H1 (cell line): ENCODE results near the gene SLC22A14. TPM values are rescaled to one million over a fixed set of nuclear protein-coding genes. Genes with fewer than 3 reads are reported as not detected.

Experiments
- CTCF ChIA-PET: fragments of 300-600 bp; sonication (Branson Sonifier 250); formaldehyde crosslinking; loops from one replicate; lab custom pipeline; 2021; ENCODE audit not compliant: partially characterized antibody; lab: Charles Lee
- POLR2A ChIA-PET: fragments of 300-600 bp; sonication (Branson Sonifier 250); formaldehyde crosslinking; loops from one replicate; lab custom pipeline; 2021; ENCODE audit warnings: inconsistent platforms; ENCODE audit not compliant: partially characterized antibody; lab: Charles Lee
- DNase-seq, 2 experiments: peaks; one replicate each; pipeline versions ENCODE4 v3.0.0 to v3.0.0-alpha.2; 2010 to 2022; ENCODE audit warnings: low spot score in 2 of 2, low read depth in 1 of 2, mixed read lengths in 1 of 2
- FAIRE-seq: peaks from 2 replicates; lab custom pipeline; 2011; peaks lifted over from hg19 to GRCh38; lab: Jason Lieb, UNC
- H2AFZ ChIP-seq: 2 replicates; pipeline ENCODE4 v1.8.1; 2012; ENCODE audit warnings: low read length, inconsistent platforms
- H2AK5ac ChIP-seq: 2 replicates; pipeline ENCODE4 v1.6.1; 2013; ENCODE audit warnings: low read depth, low read length
- H2BK120ac ChIP-seq: replicated peaks from 2 replicates; pipeline ENCODE3; 2013; ENCODE audit warnings: low read depth, low read length, inconsistent platforms
- H2BK12ac ChIP-seq: 2 replicates; pipeline ENCODE4 v1.6.1; 2013; ENCODE audit warnings: low read depth, low read length
- H2BK15ac ChIP-seq: 2 replicates; pipeline ENCODE4 v1.6.1; 2013; ENCODE audit warnings: low read length
- H2BK20ac ChIP-seq: 2 replicates; pipeline ENCODE4 v1.6.1; 2013; ENCODE audit warnings: low read length
- H2BK5ac ChIP-seq: 2 replicates; pipeline ENCODE4 v1.6.1; 2013; ENCODE audit warnings: low read depth, low read length
- H3K14ac ChIP-seq: 2 replicates; pipeline ENCODE4 v1.6.1; 2013; ENCODE audit warnings: inconsistent platforms; ENCODE audit not compliant: insufficient read length
- H3K18ac ChIP-seq: 2 replicates; pipeline ENCODE4 v1.6.1; 2013; ENCODE audit warnings: low read length; ENCODE audit errors: extremely low read depth
- H3K23ac ChIP-seq: 2 replicates; pipeline ENCODE4 v1.6.1; 2013; ENCODE audit warnings: inconsistent platforms; ENCODE audit not compliant: insufficient read length
- H3K23me2 ChIP-seq: 2 replicates; pipeline ENCODE4 v1.6.1; 2013; ENCODE audit warnings: low read depth, low read length
- H3K27ac ChIP-seq: 2 replicates; pipeline ENCODE4 v1.6.1; 2011; ENCODE audit warnings: low read depth, low read length, inconsistent platforms
- H3K27me3 ChIP-seq, 4 experiments: replicated peaks in 1 of 4; 1 replicate in 1 of 4; 2 replicates in 3 of 4; pipeline versions ENCODE4 v1.6.1 to v1.8.1; 2011 to 2013; ENCODE audit warnings: low read length in 3 of 4, mild to moderate bottlenecking in 3 of 4, inconsistent platforms in 2 of 4, mixed read lengths in 2 of 4, moderate library complexity in 1 of 4; ENCODE audit not compliant: control insufficient read depth in 3 of 4, insufficient read depth in 3 of 4; ENCODE audit errors: extremely low read depth in 1 of 4
- H3K36me3 ChIP-seq, 4 experiments: 2 replicates each; pipeline versions ENCODE4 v1.6.1 to v1.8.1; 2011 to 2013; ENCODE audit warnings: mild to moderate bottlenecking in 4 of 4, low read length in 3 of 4, moderate library complexity in 2 of 4, control low read depth in 1 of 4, inconsistent platforms in 1 of 4; ENCODE audit not compliant: insufficient read depth in 4 of 4, control insufficient read depth in 2 of 4
- H3K4ac ChIP-seq: replicated peaks from 2 replicates; pipeline ENCODE3; 2013; ENCODE audit warnings: low read length, low read depth, mixed read lengths, inconsistent platforms; ENCODE audit not compliant: insufficient read length
- H3K4me1 ChIP-seq, 4 experiments: replicated peaks in 1 of 4; 1 replicate in 1 of 4; 2 replicates in 3 of 4; pipeline versions ENCODE4 v1.6.1 to v1.8.1; 2011 to 2013; ENCODE audit warnings: low read length in 3 of 4, inconsistent platforms in 2 of 4, mixed read lengths in 1 of 4; ENCODE audit not compliant: insufficient read depth in 4 of 4, control insufficient read depth in 3 of 4
- H3K4me2 ChIP-seq, 2 experiments: 2 replicates each; pipeline versions ENCODE4 v1.6.1 to v1.8.1; 2011 to 2013; ENCODE audit warnings: low read depth in 2 of 2, low read length in 2 of 2, control low read depth in 1 of 2, inconsistent platforms in 1 of 2, mild to moderate bottlenecking in 1 of 2; ENCODE audit not compliant: insufficient read depth in 1 of 2
- H3K4me3 ChIP-seq, 4 experiments: fragments of 200-600, 300-600 bp in 1 of 4; sonication (generic), shearing (Covaris generic), sonication (Bioruptor Twin) in 1 of 4; 2 replicates each; pipeline versions ENCODE4 v1.5.1 to v1.8.1; 2011 to 2016; ENCODE audit warnings: low read length in 4 of 4, low read depth in 3 of 4, control low read depth in 2 of 4, inconsistent platforms in 2 of 4, mild to moderate bottlenecking in 2 of 4, mixed read lengths in 1 of 4, moderate library complexity in 1 of 4; ENCODE audit not compliant: insufficient read depth in 2 of 4; ENCODE audit errors: extremely low read depth in 1 of 4
- H3K56ac ChIP-seq: replicated peaks from 2 replicates; pipeline ENCODE3; 2013; ENCODE audit warnings: low read depth, mild to moderate bottlenecking, mixed read lengths, low read length, inconsistent platforms; ENCODE audit not compliant: insufficient read length
- H3K79me1 ChIP-seq: 2 replicates; pipeline ENCODE4 v1.6.1; 2013; ENCODE audit warnings: low read depth, low read length, control low read depth
- H3K79me2 ChIP-seq, 2 experiments: 2 replicates each; pipeline versions ENCODE4 v1.6.1 to v1.8.1; 2012 to 2013; ENCODE audit warnings: low read length in 2 of 2, mild to moderate bottlenecking in 2 of 2, inconsistent platforms in 1 of 2; ENCODE audit not compliant: insufficient read depth in 2 of 2, control insufficient read depth in 1 of 2
- H3K9ac ChIP-seq, 4 experiments: replicated peaks in 1 of 4; 1 replicate in 1 of 4; 2 replicates in 3 of 4; pipeline versions ENCODE4 v1.6.1 to v1.8.1; 2011 to 2013; ENCODE audit warnings: low read depth in 3 of 4, low read length in 3 of 4, control low read depth in 2 of 4, mild to moderate bottlenecking in 2 of 4, moderate library complexity in 2 of 4, inconsistent platforms in 1 of 4; ENCODE audit errors: extremely low read depth in 1 of 4
- H3K9me3 ChIP-seq, 2 experiments: 2 replicates each; pipeline versions ENCODE4 v1.6.1 to v1.8.1; 2012 to 2013; ENCODE audit warnings: mild to moderate bottlenecking in 2 of 2, moderate library complexity in 2 of 2, control low read depth in 1 of 2, inconsistent platforms in 1 of 2, low read depth in 1 of 2, low read length in 1 of 2, mixed read lengths in 1 of 2; ENCODE audit not compliant: insufficient read depth in 2 of 2
- H4K20me1 ChIP-seq, 2 experiments: replicated peaks in 1 of 2; 2 replicates each; pipeline versions ENCODE3 to v1.8.1; 2011 to 2013; ENCODE audit warnings: inconsistent platforms in 2 of 2, low read length in 2 of 2, mild to moderate bottlenecking in 1 of 2; ENCODE audit not compliant: insufficient read depth in 2 of 2, control insufficient read depth in 1 of 2
- H4K5ac ChIP-seq: 2 replicates; pipeline ENCODE4 v1.6.1; 2013; ENCODE audit warnings: low read length, low read depth, mixed read lengths, inconsistent platforms; ENCODE audit not compliant: insufficient read length
- H4K8ac ChIP-seq: 2 replicates; pipeline ENCODE4 v1.8.0; 2013; ENCODE audit warnings: mild to moderate bottlenecking, moderate library complexity, low read length, inconsistent platforms; ENCODE audit not compliant: insufficient read depth; ENCODE audit errors: extremely low read depth
- H4K91ac ChIP-seq: replicated peaks from 2 replicates; pipeline ENCODE3; 2013; ENCODE audit warnings: low read length, mixed read lengths, inconsistent platforms; ENCODE audit not compliant: insufficient read length
- CBX8 ChIP-seq: fragments of 300-800, 300-1000 bp; sonication (generic); IDR thresholded peaks from 2 replicates; pipeline ENCODE4 v1.7.1; 2016; ENCODE audit warnings: low read depth, low read length, borderline replicate concordance
- EZH2 ChIP-seq: fragments of 200-600 bp; sonication (generic); IDR thresholded peaks from 2 replicates; pipeline ENCODE4 v1.7.1; 2012; ENCODE audit warnings: low read depth, mild to moderate bottlenecking, moderate library complexity, low read length, inconsistent platforms; ENCODE audit not compliant: severe bottlenecking
- GTF2F1 ChIP-seq: IDR thresholded peaks from 2 replicates; pipeline ENCODE4 v1.6.1; 2012; ENCODE audit warnings: low read depth, low read length, improper control_type of control experiment, borderline replicate concordance
- KDM5A ChIP-seq: fragments of 200-600 bp; IDR thresholded peaks from 2 replicates; pipeline ENCODE4 v1.7.1; 2012; ENCODE audit warnings: mild to moderate bottlenecking, low read length, inconsistent platforms, mixed read lengths
- NRF1 ChIP-seq: IDR thresholded peaks from 2 replicates; pipeline ENCODE4 v1.6.1; 2011; ENCODE audit warnings: mild to moderate bottlenecking, low read depth, low read length, improper control_type of control experiment
- PHF8 ChIP-seq: fragments of 200-600 bp; sonication (generic); conservative IDR thresholded peaks from 2 replicates; pipeline ENCODE4 v1.7.1; 2012; ENCODE audit warnings: low read depth, mild to moderate bottlenecking, inconsistent platforms, low read length, moderate library complexity
- SP1 ChIP-seq: IDR thresholded peaks from 2 replicates; pipeline ENCODE4 v1.6.1; 2011; ENCODE audit warnings: low read depth, low read length
- SUZ12 ChIP-seq: fragments of 200-600 bp; sonication (generic); IDR thresholded peaks from 2 replicates; pipeline ENCODE4 v1.6.1; 2012; ENCODE audit warnings: mild to moderate bottlenecking, inconsistent platforms, low read length, moderate library complexity, mixed read lengths
- TAF7 ChIP-seq: optimal IDR thresholded peaks from 2 replicates; pipeline ENCODE3; 2011; ENCODE audit warnings: low read depth, mild to moderate bottlenecking, inconsistent platforms, low read length, moderate library complexity, borderline replicate concordance
- TBP ChIP-seq: IDR thresholded peaks from 2 replicates; pipeline ENCODE4 v1.6.1; 2011; ENCODE audit warnings: low read depth, low read length, improper control_type of control experiment
- WGBS, 2 experiments: shearing (Covaris generic) in 1 of 2; methylation state at CpG; one replicate each; pipeline versions ENCODE4 v1.1.6 to v1.1.7; 2013 to 2015; ENCODE audit warnings: low lambda C conversion rate in 2 of 2, mixed read lengths in 2 of 2, inconsistent platforms in 1 of 2, low coverage in 1 of 2, missing lambda C conversion rate in 1 of 2; ENCODE audit not compliant: insufficient replicate concordance in 2 of 2, insufficient coverage in 1 of 2, insufficient read length in 1 of 2; ENCODE audit errors: extremely low coverage in 1 of 2, missing lambda C conversion rate in 1 of 2; 5-methylcytosine and 5-hydroxymethylcytosine counted together
- polyA plus RNA-seq, 7 experiments: library from polyadenylated mRNA; depleted of rRNA in 3 of 7; stranded (reverse) in 5 of 7; unstranded in 2 of 7; fragments of >200 nt in 5 of 7; fragments of 200-250 nt in 2 of 7; gene quantifications; 1 replicate in 5 of 7; 2 replicates in 1 of 7; 4 replicates in 1 of 7; pipeline versions ENCODE4 v1.2.1 to v1.2.3, GENCODE V29; 2011 to 2013; ENCODE audit warnings: missing spikeins in 2 of 7, mixed read lengths in 2 of 7
- total RNA-seq: library from RNA; stranded (reverse); fragmentation: NEBNext Ultra II Directional; extraction: Animal tissue kit (Norgen Biotek cat#: 25700); gene quantifications from 2 replicates; pipeline ENCODE4 v1.2.1, GENCODE V29; 2021

SLC22A14 gene
- total and polyA plus RNA-seq, 2 of the 8 experiments (the other 6 are each of a cell fraction or from before 2014, with no cell fraction given) = 0.03 TPM; not detected in 1

GRCh38 chr3:38250198-38250597, 31.9 kb upstream of the SLC22A14 start:
- Histone ChIP-seq H3K4me2 (no peak overlapping the region), H4K20me1 (peaks cover 0 to 4% of the 10 kb centered on the region in 2 experiments), H2BK120ac (no peak overlapping the region), H3K36me3 (peaks cover 16 to 66% (median 48%) of the 10 kb centered on the region in 4 experiments), H3K4me1 (no peaks in the 10 kb centered on the region), H2BK20ac (no peak overlapping the region)
- DNase-seq = no peak
- TF ChIP-seq CBX8 = no peak
- TF ChIP-seq KDM5A = no peak
- TF ChIP-seq TAF7 = no peak
- no peak for TF ChIP-seq GTF2F1
- TF ChIP-seq NRF1 = no peak
- no peak for TF ChIP-seq EZH2
- no peak for TF ChIP-seq TBP
- TF ChIP-seq PHF8 = no peak
- TF ChIP-seq SP1 = no peak
- TF ChIP-seq SUZ12 = no peak
- TF ChIP-seq, all 59 proteins: peak for 0
- Histone ChIP-seq H3K14ac (no peak overlapping the region), H2BK5ac (no peak overlapping the region), H3K9ac (no peak overlapping the region), H2BK12ac (no peak overlapping the region), H3K79me2 (no peaks in the 10 kb centered on the region), H2AK5ac (no peak overlapping the region), H3K9me3 (no peaks in the 10 kb centered on the region), H3K27ac (no peak overlapping the region), H4K91ac (no peak overlapping the region), H2AFZ (no peak overlapping the region), H3K23ac (no peak overlapping the region), H3K4ac (no peak overlapping the region), H3K27me3 (no peaks in the 10 kb centered on the region), H3K56ac (no peak overlapping the region), H3K79me1 (no peaks in the 10 kb centered on the region; the same call in none of the 2 replicates), H3K4me3 (no peak overlapping the region), H4K8ac (no peak overlapping the region), H2BK15ac (no peak overlapping the region), H3K23me2 (no peaks in the 10 kb centered on the region), H4K5ac (no peak overlapping the region), H3K18ac (no peak overlapping the region)
- CTCF ChIA-PET = interaction anchor here (0.7 to 1.3 kb wide), 2 partner anchors 87 to 230 kb away, joined by 3 to 4 read pairs; no protein-coding TSS in a partner anchor
- no peak for FAIRE-seq
- 94% methylated on average over 2 of the region's 2 CpGs; no CpG with 5 or more reads in 1 of the 2 experiments for WGBS, 2 experiments
- POLR2A ChIA-PET = no interaction called here
